Stimulated activated effector memory CD8-positive, alpha-beta T cell treated with anti-CD3 and anti-CD28 coated beads, Interleukin-12 subunit alpha, Interleukin-12 subunit beta, amount 100 ng/mL, for 72 hours (primary cell): ENCODE measurements around the gene ARHGEF26.

Experiments
- ATAC-seq: fragments of 150-1000 bp; cut with Tn5 transposase; 2 replicates; pipeline ENCODE4 v1.10.0; 2021
- DNase-seq, 2 donors: peaks; one replicate each; pipeline ENCODE4 v3.0.0; 2021 to 2022; ENCODE audit warnings: low spot score in 2 of 2
- H3K27ac Mint-ChIP-seq: one replicate; pipeline ENCODE4 v1.8.0; 2022; ENCODE audit warnings: mild to moderate bottlenecking, mixed read lengths
- H3K36me3 Mint-ChIP-seq: one replicate; pipeline ENCODE4 v1.8.0; 2022; ENCODE audit warnings: mild to moderate bottlenecking, mixed read lengths
- H3K4me1 Mint-ChIP-seq: one replicate; pipeline ENCODE4 v1.8.0; 2022; ENCODE audit warnings: mixed read lengths
- H3K4me3 Mint-ChIP-seq: one replicate; pipeline ENCODE4 v1.8.0; 2022; ENCODE audit warnings: mild to moderate bottlenecking, mixed read lengths
- H3K9me3 Mint-ChIP-seq: one replicate; pipeline ENCODE4 v1.8.0; 2022; ENCODE audit warnings: mixed read lengths

ARHGEF26 gene

DNA sequence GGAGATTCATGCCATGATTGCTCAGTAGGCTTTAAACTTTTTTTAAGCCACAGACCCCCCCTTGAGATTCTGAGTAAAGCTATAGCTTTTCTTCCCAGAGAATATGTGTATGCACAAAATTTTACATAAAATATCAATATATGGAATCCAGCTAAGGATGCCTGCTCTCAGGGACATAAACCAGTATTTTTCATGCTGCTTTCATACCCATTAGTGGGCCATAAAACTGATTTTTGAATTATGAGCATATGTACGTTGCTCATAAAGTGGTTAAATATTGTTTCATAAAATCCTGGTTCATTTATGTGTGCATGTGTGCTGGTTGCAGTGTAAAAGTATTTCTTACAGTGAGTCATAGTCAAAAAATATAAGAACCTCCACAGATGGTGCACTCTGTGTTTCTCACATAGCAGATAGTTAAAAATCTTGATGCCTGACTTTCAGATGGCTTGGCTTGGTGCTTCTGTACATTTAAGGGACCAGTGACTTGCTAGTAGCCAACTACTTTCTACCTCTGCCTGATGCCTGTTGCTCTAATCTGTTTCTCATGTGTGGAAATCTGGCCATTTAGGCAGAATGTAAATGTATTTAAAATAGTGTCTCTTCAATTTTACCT is 71.9 kb downstream of the ARHGEF26 start:
- H3K4me1 Mint-ChIP-seq: no peaks in the 10 kb centered on the region
- no peak overlapping the region for H3K27ac Mint-ChIP-seq
- H3K36me3 Mint-ChIP-seq: no peaks in the 10 kb centered on the region
- H3K9me3 Mint-ChIP-seq: no peaks in the 10 kb centered on the region
- DNase-seq: no peak
- ATAC-seq: no peak
- H3K4me3 Mint-ChIP-seq: no peak overlapping the region

DNA sequence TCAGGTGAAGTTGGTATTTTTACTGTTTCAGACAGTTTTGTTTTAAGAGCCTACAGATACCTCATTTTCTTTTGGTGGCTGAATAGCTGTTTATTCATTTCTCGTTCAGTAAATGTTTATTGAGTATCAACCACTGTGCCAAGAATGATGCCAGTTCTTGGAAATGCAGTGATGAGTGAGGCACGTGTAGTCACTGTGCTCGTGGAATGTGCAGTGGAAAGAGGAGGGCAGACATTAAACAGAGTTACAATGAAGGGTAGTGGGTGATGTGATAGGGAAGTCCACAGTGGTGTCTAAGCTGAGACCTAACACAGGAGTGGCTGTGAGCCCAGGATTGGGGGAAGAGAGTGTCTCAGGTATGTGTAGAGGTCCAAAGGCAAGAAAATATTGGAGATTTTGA is 73.7 kb downstream of the ARHGEF26 start:
- ATAC-seq: no peak
- peaks cover 3% of the 10 kb centered on the region for H3K9me3 Mint-ChIP-seq
- no peak overlapping the region for H3K4me3 Mint-ChIP-seq
- H3K36me3 Mint-ChIP-seq: no peaks in the 10 kb centered on the region
- no peak overlapping the region for H3K27ac Mint-ChIP-seq
- no peak for DNase-seq
- no peaks in the 10 kb centered on the region for H3K4me1 Mint-ChIP-seq

DNA sequence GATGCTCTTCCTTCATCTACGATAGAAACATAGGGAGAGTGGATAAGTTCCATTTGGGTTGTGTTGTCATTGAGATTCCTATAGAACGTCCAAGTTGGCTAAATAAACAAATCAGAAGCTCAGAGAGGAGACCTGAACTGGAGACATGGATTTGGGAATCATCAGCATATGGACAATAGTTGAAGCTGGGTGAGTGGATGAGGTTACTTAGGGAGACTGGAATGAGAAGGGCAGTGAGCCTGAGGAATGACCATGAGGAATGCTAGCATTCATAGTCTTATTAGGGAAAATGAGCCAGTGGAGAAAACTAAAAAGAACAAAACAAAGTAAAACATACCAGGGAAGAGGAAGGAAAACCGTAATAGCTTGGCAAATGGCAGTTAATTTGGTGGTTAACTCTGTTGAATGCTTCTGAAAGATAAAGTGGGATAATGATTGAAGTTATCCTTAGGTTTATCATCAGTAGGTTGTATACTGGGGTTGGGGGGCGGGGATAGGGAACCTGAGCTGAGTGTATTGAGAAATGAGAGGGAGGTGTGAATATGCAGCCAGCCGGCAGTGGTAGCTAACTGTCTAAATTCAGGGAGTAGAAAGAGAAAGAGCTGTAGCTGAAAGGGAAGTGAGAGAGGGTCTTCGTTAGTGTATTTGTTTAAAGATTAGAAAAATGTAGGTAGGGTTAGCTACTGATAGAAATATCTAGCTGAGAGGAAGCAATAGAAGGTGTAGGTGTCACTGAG is 74.6 kb downstream of the ARHGEF26 start:
- DNase-seq (no peak), ATAC-seq (no peak)
- H3K36me3 Mint-ChIP-seq: no peaks in the 10 kb centered on the region
- H3K9me3 Mint-ChIP-seq: peaks cover 3% of the 10 kb centered on the region
- no peak overlapping the region for H3K27ac Mint-ChIP-seq
- no peaks in the 10 kb centered on the region for H3K4me1 Mint-ChIP-seq
- no peak overlapping the region for H3K4me3 Mint-ChIP-seq

DNA sequence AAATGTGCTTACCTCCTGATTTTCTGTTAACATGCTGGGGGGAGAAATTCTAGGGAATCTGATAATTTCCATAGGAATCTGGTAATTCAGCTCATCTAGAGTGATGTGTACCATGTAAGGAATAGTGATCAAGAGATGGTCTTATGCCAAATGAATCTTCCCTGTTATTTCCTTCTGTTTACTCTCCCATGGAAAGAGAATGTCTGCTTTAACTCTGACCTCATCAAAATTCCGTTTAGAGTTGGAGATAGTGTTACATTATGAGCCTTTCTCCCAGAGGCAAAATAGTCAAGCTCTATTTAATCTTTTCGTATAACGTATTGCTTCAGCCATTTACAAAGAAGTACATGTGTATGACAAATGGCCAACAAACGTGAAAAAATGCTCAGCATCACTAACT is 76.6 kb downstream of the ARHGEF26 start:
- peaks cover 3% of the 10 kb centered on the region for H3K9me3 Mint-ChIP-seq
- H3K36me3 Mint-ChIP-seq: no peaks in the 10 kb centered on the region
- ATAC-seq: no peak
- no peaks in the 10 kb centered on the region for H3K4me1 Mint-ChIP-seq
- H3K4me3 Mint-ChIP-seq: no peak overlapping the region
- no peak overlapping the region for H3K27ac Mint-ChIP-seq
- DNase-seq: no peak

DNA sequence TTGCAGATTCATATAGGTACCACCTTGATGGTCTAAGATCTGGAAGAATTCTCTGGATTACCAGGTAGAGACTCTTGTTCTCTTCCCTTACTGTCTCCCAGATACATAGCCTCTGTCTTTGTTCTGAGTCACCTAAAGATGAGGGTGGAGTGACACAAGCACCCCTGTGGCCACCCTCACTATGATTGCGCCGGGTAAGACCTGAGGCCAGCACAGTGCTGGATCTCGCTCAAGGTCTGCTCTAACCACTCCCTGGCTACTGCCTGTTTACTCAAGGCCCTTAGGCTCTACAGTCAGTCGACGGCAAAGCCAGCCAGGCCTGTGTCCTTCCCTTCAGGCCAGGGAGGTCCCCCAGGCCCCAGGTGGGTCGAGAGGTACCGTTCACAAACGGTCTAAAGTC is 88.3 kb downstream of the ARHGEF26 start:
- Mint-ChIP-seq H3K27ac (no peak overlapping the region), H3K36me3 (no peaks in the 10 kb centered on the region), H3K4me3 (no peak overlapping the region), H3K9me3 (peaks cover 6% of the 10 kb centered on the region), H3K4me1 (no peaks in the 10 kb centered on the region)
- no peak for DNase-seq
- ATAC-seq: peak; percentile 52

DNA sequence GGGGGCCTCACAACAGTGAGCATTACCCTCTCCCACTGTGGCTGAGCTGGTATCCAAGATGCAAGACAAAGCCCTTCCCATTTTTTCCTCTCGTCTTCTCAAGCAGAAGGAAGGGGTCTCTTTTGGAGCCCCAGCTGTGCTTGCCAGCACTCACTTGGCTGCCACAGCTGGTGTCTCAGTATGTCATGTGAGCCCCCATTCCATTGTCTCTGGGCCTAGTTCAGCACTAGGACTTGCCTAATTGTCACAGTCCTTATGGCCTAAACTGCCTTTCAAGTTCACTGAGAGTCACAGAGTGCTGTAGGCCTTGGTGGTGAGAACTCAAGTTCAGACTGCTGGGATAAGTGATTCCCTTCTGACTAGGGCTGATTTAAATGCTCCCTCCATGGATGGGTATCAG is 89.8 kb downstream of the ARHGEF26 start:
- no peak for DNase-seq
- Mint-ChIP-seq H3K4me1 (no peaks in the 10 kb centered on the region), H3K27ac (no peak overlapping the region), H3K9me3 (peaks cover 2% of the 10 kb centered on the region), H3K4me3 (no peak overlapping the region), H3K36me3 (no peaks in the 10 kb centered on the region)
- ATAC-seq: no peak

DNA sequence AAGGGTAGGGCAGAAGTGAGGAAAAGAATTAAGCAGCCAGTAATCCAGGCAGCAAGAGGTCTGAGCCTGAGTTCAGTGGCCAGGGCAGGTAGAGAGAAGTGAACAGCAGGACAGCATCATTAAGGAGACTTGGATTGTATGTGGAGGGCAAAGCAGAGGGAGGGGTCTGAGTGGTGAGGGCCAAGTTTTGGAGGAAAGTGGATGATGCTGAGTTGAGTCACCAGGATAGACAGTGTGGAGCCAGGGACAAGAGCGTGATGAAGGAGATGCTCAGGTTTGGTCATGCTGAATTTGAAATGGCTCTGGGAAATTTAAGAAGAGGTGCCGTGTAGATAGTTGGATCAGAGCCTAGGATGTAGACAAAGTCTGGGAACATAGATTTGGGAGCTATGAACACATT is 93.1 kb downstream of the ARHGEF26 start:
- DNase-seq (no peak), ATAC-seq (no peak)
- no peaks in the 10 kb centered on the region for H3K4me1 Mint-ChIP-seq

DNA sequence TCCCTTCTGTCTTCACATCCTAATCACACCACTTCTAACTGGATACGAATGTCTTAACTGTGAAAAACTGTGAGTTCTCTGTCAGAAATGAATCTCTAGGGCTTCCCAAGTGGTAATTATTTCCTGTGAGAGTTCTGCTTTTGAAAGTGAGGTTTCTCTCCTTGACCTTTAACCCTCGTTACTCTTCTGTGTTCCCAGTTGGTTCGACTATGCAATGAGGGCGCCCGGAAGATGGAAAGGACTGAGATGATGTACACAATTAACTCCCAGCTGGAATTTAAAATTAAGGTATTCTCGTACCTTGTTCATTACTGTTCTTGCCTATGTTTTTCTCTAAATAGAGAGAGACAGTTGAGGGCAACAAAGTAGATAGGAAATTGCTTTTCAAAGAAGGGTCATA is 96.5 kb downstream of the ARHGEF26 start:
- Mint-ChIP-seq H3K9me3 (no peaks in the 10 kb centered on the region), H3K4me1 (no peaks in the 10 kb centered on the region), H3K4me3 (no peak overlapping the region), H3K36me3 (no peaks in the 10 kb centered on the region), H3K27ac (no peak overlapping the region)
- ATAC-seq (no peak), DNase-seq (no peak)

More for the DNA sequence above, 93.1 kb downstream of the ARHGEF26 start:
- Mint-ChIP-seq H3K4me3 (no peak overlapping the region), H3K9me3 (no peaks in the 10 kb centered on the region), H3K36me3 (no peaks in the 10 kb centered on the region), H3K27ac (no peak overlapping the region)

DNA sequence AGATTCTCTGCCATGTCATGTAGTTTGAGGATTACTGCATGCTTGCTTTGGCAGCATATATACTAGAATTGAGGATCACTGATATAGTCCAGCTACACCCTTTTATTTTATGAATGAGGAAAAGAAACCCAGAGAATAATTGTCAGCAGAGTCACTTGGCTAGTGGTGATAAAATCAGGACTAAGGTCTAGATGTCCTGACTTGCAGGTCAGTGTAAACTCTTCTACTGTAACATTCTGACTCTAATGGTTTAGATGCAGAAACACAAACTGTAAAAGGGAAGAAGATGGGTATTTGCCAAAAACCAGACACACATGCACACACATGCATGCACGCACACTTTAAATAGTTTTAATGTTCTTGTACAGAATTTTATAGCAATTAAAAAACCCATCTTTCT is 97.5 kb downstream of the ARHGEF26 start:
- ATAC-seq: no peak
- Mint-ChIP-seq H3K27ac (no peak overlapping the region), H3K4me1 (no peaks in the 10 kb centered on the region), H3K9me3 (no peaks in the 10 kb centered on the region), H3K36me3 (no peaks in the 10 kb centered on the region), H3K4me3 (no peak overlapping the region)
- DNase-seq: no peak

DNA sequence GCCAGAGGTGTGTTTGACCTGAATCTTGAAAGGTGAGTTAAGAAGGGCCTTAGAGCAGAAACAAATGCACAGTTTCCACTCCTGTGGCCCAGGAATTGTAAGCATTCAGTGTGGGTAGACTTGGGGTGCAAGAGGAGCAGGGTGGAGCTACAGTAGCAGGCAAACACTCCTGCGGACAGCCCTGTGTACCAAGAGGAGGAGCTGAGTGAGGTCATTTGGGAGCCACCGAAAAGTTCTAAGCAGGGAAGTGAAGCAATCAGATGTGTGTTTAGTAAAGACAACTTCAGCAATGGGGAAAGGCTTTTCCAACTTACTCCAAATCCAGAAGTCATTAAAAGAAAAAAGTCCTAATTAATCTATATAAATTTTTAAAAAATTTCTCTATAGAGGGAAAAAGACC is 99.3 kb downstream of the ARHGEF26 start:
- ATAC-seq (no peak), DNase-seq (no peak)
- no peak overlapping the region for H3K4me3 Mint-ChIP-seq
- no peaks in the 10 kb centered on the region for H3K36me3 Mint-ChIP-seq
- no peak overlapping the region for H3K27ac Mint-ChIP-seq
- H3K9me3 Mint-ChIP-seq: no peaks in the 10 kb centered on the region
- H3K4me1 Mint-ChIP-seq: no peaks in the 10 kb centered on the region

DNA sequence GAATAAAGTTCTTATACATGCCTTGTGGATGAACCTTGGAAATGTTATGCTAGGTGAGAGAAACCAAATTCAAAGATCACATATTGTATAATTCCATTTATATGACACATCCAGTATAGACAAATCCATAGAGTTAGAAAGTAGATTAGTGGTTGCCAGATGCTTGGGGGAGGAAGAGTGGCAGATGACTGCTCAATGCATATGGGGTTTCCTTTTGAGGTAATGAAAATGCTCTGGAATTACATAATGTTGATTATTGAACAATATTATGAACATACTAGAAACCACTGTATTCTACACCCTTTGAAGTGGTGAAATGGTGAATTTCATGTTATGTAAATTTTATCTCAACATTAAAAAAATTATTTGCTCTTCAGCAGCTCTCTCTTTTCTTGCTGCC is 102.3 kb downstream of the ARHGEF26 start:
- Mint-ChIP-seq H3K9me3 (no peaks in the 10 kb centered on the region), H3K4me3 (no peak overlapping the region), H3K4me1 (no peaks in the 10 kb centered on the region), H3K27ac (no peak overlapping the region), H3K36me3 (no peaks in the 10 kb centered on the region)
- DNase-seq (no peak), ATAC-seq (no peak)

DNA sequence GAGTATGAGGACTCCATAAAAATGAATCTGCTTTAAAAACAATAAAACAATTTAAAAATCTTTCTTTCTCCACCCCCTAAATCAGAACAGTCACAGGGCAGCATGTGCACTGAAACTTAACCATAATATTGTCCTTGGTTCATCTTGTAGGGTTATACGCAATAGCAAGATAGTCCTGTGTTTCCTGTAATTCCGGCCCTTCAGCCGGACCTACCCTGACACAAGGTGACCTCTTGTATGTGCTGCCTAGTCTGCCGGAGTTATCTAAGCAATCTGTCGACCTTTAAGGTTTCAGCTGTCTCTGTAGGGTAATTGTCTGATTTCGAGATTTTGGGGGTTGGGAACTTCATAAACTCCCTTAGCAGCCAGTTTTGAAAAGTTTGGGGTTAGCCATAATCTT is 103.2 kb downstream of the ARHGEF26 start:
- no peaks in the 10 kb centered on the region for H3K36me3 Mint-ChIP-seq
- ATAC-seq: no peak
- no peak overlapping the region for H3K27ac Mint-ChIP-seq
- H3K4me3 Mint-ChIP-seq: no peak overlapping the region
- no peak for DNase-seq
- no peaks in the 10 kb centered on the region for H3K9me3 Mint-ChIP-seq
- H3K4me1 Mint-ChIP-seq: no peaks in the 10 kb centered on the region

DNA sequence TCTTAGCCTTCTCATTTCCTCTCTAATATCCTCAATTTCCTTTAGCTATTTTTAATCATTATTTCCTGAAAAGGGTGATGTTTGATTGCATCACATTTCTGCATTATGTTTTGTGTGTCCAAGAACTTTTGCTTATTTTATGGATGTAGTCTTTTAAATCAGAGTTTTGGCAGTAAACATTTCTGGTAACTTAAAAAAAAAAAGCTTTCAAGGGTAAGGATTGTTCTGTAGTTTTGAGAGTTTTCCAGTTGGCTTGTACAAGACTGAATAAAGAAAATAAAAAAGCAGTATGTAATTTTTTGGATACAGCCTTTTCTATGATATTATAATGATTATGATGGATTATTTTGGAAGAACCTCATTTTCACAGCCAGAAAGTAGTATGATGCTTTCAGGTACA is 103.7 kb downstream of the ARHGEF26 start:
- Mint-ChIP-seq H3K36me3 (no peaks in the 10 kb centered on the region), H3K4me3 (no peak overlapping the region), H3K9me3 (no peaks in the 10 kb centered on the region), H3K4me1 (no peaks in the 10 kb centered on the region), H3K27ac (no peak overlapping the region)
- ATAC-seq (no peak), DNase-seq (no peak)

DNA sequence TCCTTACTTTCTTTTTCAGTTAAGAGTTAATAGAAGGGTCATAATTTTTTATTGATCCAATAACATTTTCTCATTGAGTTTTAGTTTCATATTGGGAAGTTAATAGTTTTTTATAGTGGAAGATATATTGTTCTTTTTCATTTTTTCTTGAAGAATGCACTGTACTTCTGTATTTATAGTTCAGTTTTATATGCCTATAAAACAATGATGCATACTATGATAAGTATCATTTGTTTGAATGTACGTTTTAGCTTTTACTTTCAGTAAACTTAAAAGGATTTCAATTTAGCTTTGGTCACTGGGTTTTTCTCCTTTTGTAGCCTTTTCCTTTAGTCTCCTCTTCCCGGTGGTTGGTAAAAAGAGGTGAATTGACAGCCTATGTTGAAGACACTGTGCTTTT is 104.3 kb downstream of the ARHGEF26 start:
- H3K9me3 Mint-ChIP-seq: no peaks in the 10 kb centered on the region
- no peak overlapping the region for H3K27ac Mint-ChIP-seq
- no peaks in the 10 kb centered on the region for H3K36me3 Mint-ChIP-seq
- H3K4me1 Mint-ChIP-seq: no peaks in the 10 kb centered on the region
- DNase-seq: no peak
- H3K4me3 Mint-ChIP-seq: no peak overlapping the region
- no peak for ATAC-seq

DNA sequence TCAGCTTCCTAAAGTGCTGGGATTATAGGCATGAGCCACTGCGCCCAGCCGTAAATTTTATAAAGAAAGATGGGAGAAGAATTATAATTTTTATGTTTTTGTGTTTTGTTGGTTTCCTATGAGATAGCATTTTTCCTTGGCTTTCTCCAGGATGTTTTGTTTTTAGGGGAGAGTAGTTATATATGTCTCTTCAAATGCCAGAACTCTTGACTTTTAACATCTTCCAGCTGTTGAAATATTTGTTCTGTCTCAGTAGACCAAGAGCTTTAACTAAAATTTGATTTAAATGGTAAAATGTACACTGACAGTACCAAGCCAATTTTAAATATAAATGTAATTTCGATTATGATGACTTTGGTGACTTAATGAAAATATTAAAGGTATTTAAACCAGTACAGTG is 106.3 kb downstream of the ARHGEF26 start:
- no peak overlapping the region for H3K27ac Mint-ChIP-seq
- no peaks in the 10 kb centered on the region for H3K9me3 Mint-ChIP-seq
- no peak overlapping the region for H3K4me3 Mint-ChIP-seq
- no peak for DNase-seq
- no peaks in the 10 kb centered on the region for H3K4me1 Mint-ChIP-seq
- H3K36me3 Mint-ChIP-seq: no peaks in the 10 kb centered on the region
- no peak for ATAC-seq

DNA sequence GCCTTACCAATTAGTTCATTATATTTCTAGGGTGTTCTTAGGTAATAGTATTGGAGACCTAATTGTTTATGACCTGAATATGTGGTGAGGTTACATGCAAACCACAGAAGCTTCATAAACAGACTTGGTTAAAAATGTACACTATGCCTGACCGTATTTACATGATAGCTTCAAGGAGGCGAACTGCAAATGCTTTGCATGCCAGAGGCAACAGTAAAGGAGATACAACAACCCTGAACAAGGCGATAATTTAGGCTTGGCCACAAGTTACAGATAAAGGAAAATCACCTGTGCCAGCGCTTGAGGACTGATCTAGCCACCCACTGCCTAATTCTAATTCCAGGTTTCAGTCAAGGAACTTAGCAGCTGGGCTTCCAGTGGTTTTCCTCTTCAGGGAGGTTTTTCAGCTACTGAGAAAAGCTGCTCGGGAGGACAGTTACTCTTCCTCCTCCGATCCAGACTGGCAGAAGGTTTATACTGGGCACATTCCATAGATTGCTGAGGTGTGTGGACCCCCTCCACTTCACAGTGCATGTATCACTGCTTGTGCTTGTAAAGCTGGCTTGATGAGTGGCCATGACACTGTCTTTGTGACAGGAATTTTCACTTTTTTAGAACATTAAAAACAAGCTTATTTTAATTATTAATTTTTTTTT is 107.5 kb downstream of the ARHGEF26 start:
- Mint-ChIP-seq H3K27ac (no peak overlapping the region), H3K4me1 (no peaks in the 10 kb centered on the region), H3K9me3 (no peaks in the 10 kb centered on the region), H3K36me3 (no peaks in the 10 kb centered on the region), H3K4me3 (no peak overlapping the region)
- DNase-seq: no peak
- ATAC-seq: no peak
